Lung (tissue), 12 donors: ENCODE data around the gene MYRIP. TPM values are rescaled to one million over a fixed set of nuclear protein-coding genes. Genes with fewer than 3 reads are reported as not detected.

Source experiments
- ATAC-seq: fragments of 200-7000 bp; cut with Tn5 transposase; one replicate; pipeline ENCODE4 v1.9.1; 2020; ENCODE audit warnings: moderate number of reproducible peaks; ENCODE audit not compliant: insufficient read depth, low FRiP score
- DNase-seq, 3 donors: peaks; one replicate each; pipeline ENCODE4 v3.0.0-alpha.2; 2013 to 2017
- H3K27ac ChIP-seq, 2 donors: one replicate each; pipeline ENCODE4 v1.5.1; 2013; ENCODE audit warnings: mild to moderate bottlenecking in 2 of 2, moderate library complexity in 2 of 2, control low read depth in 1 of 2, inconsistent platforms in 1 of 2, low read depth in 1 of 2, low read length in 1 of 2
- H3K27me3 ChIP-seq, 3 donors: one replicate each; pipeline ENCODE4 v1.5.1; 2013; ENCODE audit warnings: low read length in 2 of 3; ENCODE audit not compliant: control insufficient read depth in 3 of 3, insufficient read depth in 3 of 3
- H3K36me3 ChIP-seq, 4 donors: one replicate each; pipeline ENCODE4 v1.5.1; 2013; ENCODE audit warnings: low read length in 4 of 4, mild to moderate bottlenecking in 1 of 4, moderate library complexity in 1 of 4; ENCODE audit not compliant: control insufficient read depth in 4 of 4, insufficient read depth in 4 of 4
- H3K4me1 ChIP-seq, 5 donors: one replicate each; pipeline ENCODE4 v1.5.1; 2013; ENCODE audit warnings: low read length in 5 of 5, mild to moderate bottlenecking in 2 of 5, moderate library complexity in 1 of 5; ENCODE audit not compliant: control insufficient read depth in 5 of 5, insufficient read depth in 5 of 5
- H3K4me3 ChIP-seq: one replicate; pipeline ENCODE4 v1.5.1; 2013; ENCODE audit warnings: mild to moderate bottlenecking, control low read depth, moderate library complexity
- H3K9ac ChIP-seq, 2 donors: one replicate each; pipeline ENCODE4 v1.5.1; 2013; ENCODE audit warnings: low read length in 2 of 2, control low read depth in 1 of 2; ENCODE audit not compliant: insufficient read depth in 1 of 2
- H3K9me3 ChIP-seq, 4 donors: one replicate each; pipeline ENCODE4 v1.5.1; 2013; ENCODE audit warnings: low read length in 3 of 4, mild to moderate bottlenecking in 1 of 4, moderate library complexity in 1 of 4; ENCODE audit not compliant: control insufficient read depth in 4 of 4, insufficient read depth in 3 of 4
- WGBS, 2 donors: extraction: QIAGEN DNeasy Blood & Tissue Kit; methylation state at CpG; one replicate each; pipeline ENCODE4 v1.1.7; 2013; 5-methylcytosine and 5-hydroxymethylcytosine counted together
- polyA plus RNA-seq, 2 donors: library from polyadenylated mRNA; stranded (reverse); fragments of 200-250 nt; gene quantifications; one replicate each; pipeline ENCODE4 v1.2.1, GENCODE V29; 2013
- total RNA-seq, 2 donors: library from RNA; depleted of rRNA in 1 of 2; stranded (reverse); fragments of >200 nt in 1 of 2; gene quantifications; one replicate each; pipeline ENCODE4 v1.2.1, GENCODE V29; 2014 to 2021
- TF ChIP-seq, protein P1 (sequence below): IDR thresholded peaks from 2 replicates; pipeline ENCODE4 v1.5.1; 2012; ENCODE audit warnings: mild to moderate bottlenecking; ENCODE audit errors: control extremely low read depth, extremely low read depth
- donor health status: control.
- donor health status: control.
- donor health status: Bipolar disorder and iron deficiency.
- donor health status: healthy.
- donor health status: DM: yes; HTN: yes; CAD: no.

Gene MYRIP
- total and polyA plus RNA-seq, 4 donors, result 0.30 to 2.5 (median 0.77) TPM

DNA sequence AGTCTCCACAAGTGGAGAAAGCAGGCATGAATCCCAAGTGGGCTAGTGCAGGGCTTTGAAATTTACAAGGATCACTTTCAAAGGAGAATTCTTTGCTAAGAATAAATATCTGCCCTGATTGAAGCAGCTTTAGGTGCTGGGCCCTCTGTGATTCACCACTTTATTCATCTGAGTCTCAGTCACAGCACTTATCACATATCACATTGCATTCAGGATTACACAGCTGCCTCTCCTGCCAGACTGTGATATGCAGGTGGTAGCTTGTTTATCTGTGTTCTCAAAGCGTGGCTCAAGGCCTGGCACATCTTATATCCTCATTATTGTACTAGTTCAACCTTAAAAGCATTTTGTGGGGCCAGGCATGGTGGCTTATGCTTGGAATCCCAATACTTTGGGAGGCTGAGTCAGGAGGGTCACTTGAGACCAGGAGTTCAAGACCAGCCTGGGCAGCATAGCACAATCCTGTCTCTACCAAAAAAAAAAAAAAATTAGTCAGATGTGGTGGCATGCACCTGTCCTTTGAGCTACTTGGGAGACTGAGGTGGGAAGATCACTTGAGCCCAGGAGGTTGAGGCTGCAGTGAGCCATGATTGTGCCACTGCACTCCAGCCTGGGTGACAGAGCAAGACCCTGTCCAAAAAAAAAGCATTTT is 343.2 kb downstream of the MYRIP start:
- TF ChIP-seq, protein P1, sequence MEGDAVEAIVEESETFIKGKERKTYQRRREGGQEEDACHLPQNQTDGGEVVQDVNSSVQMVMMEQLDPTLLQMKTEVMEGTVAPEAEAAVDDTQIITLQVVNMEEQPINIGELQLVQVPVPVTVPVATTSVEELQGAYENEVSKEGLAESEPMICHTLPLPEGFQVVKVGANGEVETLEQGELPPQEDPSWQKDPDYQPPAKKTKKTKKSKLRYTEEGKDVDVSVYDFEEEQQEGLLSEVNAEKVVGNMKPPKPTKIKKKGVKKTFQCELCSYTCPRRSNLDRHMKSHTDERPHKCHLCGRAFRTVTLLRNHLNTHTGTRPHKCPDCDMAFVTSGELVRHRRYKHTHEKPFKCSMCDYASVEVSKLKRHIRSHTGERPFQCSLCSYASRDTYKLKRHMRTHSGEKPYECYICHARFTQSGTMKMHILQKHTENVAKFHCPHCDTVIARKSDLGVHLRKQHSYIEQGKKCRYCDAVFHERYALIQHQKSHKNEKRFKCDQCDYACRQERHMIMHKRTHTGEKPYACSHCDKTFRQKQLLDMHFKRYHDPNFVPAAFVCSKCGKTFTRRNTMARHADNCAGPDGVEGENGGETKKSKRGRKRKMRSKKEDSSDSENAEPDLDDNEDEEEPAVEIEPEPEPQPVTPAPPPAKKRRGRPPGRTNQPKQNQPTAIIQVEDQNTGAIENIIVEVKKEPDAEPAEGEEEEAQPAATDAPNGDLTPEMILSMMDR, result no peak
- 58 to 82% methylated on average over 1 of the region's 1 CpG for WGBS, 2 donors
- ATAC-seq, result no peak
- H3K4me3 ChIP-seq, result no peak overlapping the region
- no peaks in the 10 kb centered on the region for H3K27me3 ChIP-seq
- DNase-seq, result no peak
- no peaks in the 10 kb centered on the region for H3K4me1 ChIP-seq
- no peaks in the 10 kb centered on the region for H3K36me3 ChIP-seq
- H3K9me3 ChIP-seq, result no peaks in the 10 kb centered on the region
- no peak overlapping the region for H3K9ac ChIP-seq
- H3K27ac ChIP-seq, result no peak overlapping the region

DNA sequence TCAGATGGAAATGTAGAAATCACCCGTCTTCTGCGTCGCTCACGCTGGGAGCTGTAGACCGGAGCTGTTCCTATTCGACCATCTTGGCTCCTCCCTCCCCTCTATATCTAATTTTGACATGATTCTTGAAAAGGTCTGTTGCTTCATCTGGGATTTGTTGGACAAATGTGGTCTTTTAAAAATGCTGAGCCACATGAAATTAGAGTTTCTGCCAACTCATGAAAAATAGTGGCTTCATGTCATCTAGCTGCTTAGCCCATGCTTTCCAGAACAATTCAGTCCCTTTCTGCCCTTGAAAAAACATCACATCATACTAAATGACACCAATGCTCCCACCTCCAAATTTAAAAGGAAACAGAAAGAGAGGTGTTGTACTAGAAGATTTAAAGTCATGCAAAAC is 351.5 kb downstream of the MYRIP start:
- DNase-seq, result no peak
- WGBS, 2 donors, result 94% methylated on average over 6 of the region's 6 CpGs
- H3K9me3 ChIP-seq, result peaks cover 0 to 6% (median 0%) of the 10 kb centered on the region in 4 donors
- no peaks in the 10 kb centered on the region for H3K36me3 ChIP-seq
- H3K27ac ChIP-seq, result no peak overlapping the region
- H3K4me3 ChIP-seq, result no peak overlapping the region
- no peak overlapping the region for H3K9ac ChIP-seq
- H3K27me3 ChIP-seq, result no peaks in the 10 kb centered on the region
- ATAC-seq, result no peak
- TF ChIP-seq, protein P1, result no peak
- no peaks in the 10 kb centered on the region for H3K4me1 ChIP-seq

DNA sequence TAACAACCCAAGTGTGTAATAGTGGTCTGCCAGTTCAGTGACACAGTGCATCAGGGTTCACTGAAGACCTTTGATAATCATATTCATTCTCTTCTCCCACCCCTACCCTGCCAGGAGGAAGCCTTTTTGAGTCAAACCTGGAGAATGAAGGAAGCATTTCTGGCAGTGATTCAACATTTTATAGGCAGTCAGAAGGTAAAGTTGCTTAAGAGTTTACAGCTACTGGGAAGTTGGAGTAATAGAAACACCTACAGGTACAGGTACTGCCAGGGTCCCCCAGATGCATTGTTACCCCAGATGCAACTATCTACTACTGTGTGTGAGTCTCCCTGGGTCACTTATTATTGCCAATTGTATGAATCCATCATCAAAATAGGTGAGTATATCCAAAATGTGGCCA is 353.2 kb downstream of the MYRIP start:
- Histone ChIP-seq H3K27ac (no peak overlapping the region), H3K4me3 (no peak overlapping the region), H3K36me3 (no peaks in the 10 kb centered on the region), H3K9me3 (peaks cover 0 to 6% (median 0%) of the 10 kb centered on the region in 4 donors), H3K9ac (no peak overlapping the region), H3K4me1 (no peaks in the 10 kb centered on the region), H3K27me3 (no peaks in the 10 kb centered on the region)
- ATAC-seq (no peak), DNase-seq (no peak)
- TF ChIP-seq, protein P1, result no peak

DNA sequence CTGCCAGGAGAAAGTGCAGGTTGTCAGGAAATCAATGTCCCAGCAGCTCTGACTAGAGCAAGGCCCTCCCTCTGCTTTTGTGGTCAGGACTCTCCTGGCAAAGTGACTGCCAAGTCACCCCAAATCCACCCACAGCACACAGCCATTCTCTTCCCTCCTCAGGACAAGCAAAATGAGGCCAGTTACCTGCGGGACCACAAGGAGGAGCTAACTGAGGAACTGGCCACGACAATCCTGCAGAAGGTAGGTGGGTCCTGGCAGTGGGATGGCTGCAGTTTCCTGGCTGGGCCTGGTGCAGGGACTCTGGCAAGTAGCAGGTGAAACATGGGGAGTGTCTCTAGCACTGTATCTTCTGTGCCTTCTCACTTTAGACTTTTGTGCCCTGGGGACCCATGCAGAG is 357.6 kb downstream of the MYRIP start:
- no peaks in the 10 kb centered on the region for H3K4me1 ChIP-seq
- H3K9ac ChIP-seq, result no peak overlapping the region
- no peak overlapping the region for H3K27ac ChIP-seq
- no peaks in the 10 kb centered on the region for H3K27me3 ChIP-seq
- H3K4me3 ChIP-seq, result no peak overlapping the region
- peaks cover 0 to 2% (median 0%) of the 10 kb centered on the region in 4 donors for H3K9me3 ChIP-seq
- ATAC-seq (no peak), DNase-seq (no peak)
- 56 to 72% methylated on average over 2 of the region's 2 CpGs for WGBS, 2 donors
- H3K36me3 ChIP-seq, result no peaks in the 10 kb centered on the region
- TF ChIP-seq, protein P1, result no peak
